Suprapubic skin (tissue), 3 donors: Measurements from ENCODE around the gene TPCN2.

ENCODE experiments used
- POLR2AphosphoS5 ChIP-seq, 3 donors: sonication (generic); formaldehyde crosslinking; IDR thresholded peaks; one replicate each; pipeline ENCODE4 v1.6.1; 2017; ENCODE audit warnings: antibody characterized with exemption in 3 of 3
- TF ChIP-seq, protein P1 (sequence below), 2 donors: fragments of 200-600 bp in 1 of 2; fragments of 450-650 bp in 1 of 2; sonication (generic) in 1 of 2; IDR thresholded peaks; one replicate each; pipeline ENCODE4 v1.5.1; 2016 to 2019; ENCODE audit warnings: antibody characterized with exemption in 2 of 2, mild to moderate bottlenecking in 1 of 2, moderate library complexity in 1 of 2

DNA sequence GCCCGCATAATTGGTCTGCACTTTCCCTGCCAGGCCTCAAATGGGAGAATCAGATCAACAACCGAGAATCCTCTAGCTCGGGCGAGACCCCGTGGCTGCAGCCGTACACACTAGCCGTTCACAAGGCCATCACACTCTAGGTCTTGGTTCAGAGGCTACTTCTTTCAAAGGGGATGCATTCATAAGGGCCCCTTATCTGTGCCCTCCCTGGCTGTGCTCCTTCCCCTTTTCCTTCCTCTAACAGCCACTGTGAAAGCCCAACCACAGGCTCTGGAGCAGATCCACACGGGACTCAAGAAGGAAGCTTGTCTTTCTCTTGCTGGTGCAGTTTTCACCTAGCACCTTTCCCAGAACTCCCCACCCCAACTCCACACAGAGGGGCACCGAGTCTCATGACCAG lies 131.5 kb downstream of the TPCN2 start:
- TF ChIP-seq, protein P1, sequence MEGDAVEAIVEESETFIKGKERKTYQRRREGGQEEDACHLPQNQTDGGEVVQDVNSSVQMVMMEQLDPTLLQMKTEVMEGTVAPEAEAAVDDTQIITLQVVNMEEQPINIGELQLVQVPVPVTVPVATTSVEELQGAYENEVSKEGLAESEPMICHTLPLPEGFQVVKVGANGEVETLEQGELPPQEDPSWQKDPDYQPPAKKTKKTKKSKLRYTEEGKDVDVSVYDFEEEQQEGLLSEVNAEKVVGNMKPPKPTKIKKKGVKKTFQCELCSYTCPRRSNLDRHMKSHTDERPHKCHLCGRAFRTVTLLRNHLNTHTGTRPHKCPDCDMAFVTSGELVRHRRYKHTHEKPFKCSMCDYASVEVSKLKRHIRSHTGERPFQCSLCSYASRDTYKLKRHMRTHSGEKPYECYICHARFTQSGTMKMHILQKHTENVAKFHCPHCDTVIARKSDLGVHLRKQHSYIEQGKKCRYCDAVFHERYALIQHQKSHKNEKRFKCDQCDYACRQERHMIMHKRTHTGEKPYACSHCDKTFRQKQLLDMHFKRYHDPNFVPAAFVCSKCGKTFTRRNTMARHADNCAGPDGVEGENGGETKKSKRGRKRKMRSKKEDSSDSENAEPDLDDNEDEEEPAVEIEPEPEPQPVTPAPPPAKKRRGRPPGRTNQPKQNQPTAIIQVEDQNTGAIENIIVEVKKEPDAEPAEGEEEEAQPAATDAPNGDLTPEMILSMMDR (IDR thresholded peaks at IDR 0.05): no peak
- TF ChIP-seq POLR2AphosphoS5 (IDR thresholded peaks at IDR 0.05): no peak
